IMR-90 (cell line): ENCODE data around the gene APP.

ENCODE experiments used
- MXI1 ChIP-seq: IDR thresholded peaks from 2 replicates; pipeline ENCODE4 v1.6.1; 2012; ENCODE audit warnings: low read depth, mild to moderate bottlenecking, low read length, moderate library complexity, borderline replicate concordance
- RAD21 ChIP-seq: IDR thresholded peaks from 2 replicates; pipeline ENCODE4 v1.6.1; 2012; ENCODE audit warnings: low read length, improper control_type of control experiment
- RCOR1 ChIP-seq: IDR thresholded peaks from 2 replicates; pipeline ENCODE4 v1.6.1; 2012; ENCODE audit warnings: mild to moderate bottlenecking, low read length, improper control_type of control experiment; ENCODE audit not compliant: insufficient replicate concordance
- TF ChIP-seq, protein P1 (sequence below): fragments of 150-350 bp; IDR thresholded peaks from 2 replicates; pipeline ENCODE4 v1.6.1; 2017; ENCODE audit warnings: mild to moderate bottlenecking, antibody characterized with exemption, low read length, low read depth
- TF ChIP-seq, protein P2 (sequence below): conservative IDR thresholded peaks from 2 replicates; pipeline ENCODE4 v1.5.1; 2012; ENCODE audit warnings: mild to moderate bottlenecking, low read depth, low read length, improper control_type of control experiment

DNA sequence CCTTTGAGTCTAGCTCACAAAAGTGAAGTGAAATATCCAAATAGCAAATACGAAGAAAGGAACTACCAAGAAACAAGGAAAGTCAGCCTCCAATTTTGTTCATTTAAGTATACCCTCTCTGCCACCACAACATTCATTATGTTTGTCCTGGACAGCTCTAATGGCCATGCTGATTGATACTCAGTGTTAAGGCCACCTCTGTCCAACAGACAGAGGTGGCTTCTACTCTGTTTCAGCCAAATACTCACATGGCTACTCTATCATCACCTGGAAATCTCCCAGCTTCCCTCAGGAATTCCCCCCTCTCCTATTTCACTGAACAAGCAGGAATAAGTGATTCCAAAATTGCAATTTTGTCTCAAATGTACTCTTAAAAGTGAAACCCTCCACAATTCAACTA, 10.7 kb downstream of the APP start:
- TF ChIP-seq RAD21 (no peak), RCOR1 (no peak), MXI1 (no peak)
- TF ChIP-seq, protein P1, sequence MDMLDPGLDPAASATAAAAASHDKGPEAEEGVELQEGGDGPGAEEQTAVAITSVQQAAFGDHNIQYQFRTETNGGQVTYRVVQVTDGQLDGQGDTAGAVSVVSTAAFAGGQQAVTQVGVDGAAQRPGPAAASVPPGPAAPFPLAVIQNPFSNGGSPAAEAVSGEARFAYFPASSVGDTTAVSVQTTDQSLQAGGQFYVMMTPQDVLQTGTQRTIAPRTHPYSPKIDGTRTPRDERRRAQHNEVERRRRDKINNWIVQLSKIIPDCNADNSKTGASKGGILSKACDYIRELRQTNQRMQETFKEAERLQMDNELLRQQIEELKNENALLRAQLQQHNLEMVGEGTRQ, result no peak
- TF ChIP-seq, protein P2, sequence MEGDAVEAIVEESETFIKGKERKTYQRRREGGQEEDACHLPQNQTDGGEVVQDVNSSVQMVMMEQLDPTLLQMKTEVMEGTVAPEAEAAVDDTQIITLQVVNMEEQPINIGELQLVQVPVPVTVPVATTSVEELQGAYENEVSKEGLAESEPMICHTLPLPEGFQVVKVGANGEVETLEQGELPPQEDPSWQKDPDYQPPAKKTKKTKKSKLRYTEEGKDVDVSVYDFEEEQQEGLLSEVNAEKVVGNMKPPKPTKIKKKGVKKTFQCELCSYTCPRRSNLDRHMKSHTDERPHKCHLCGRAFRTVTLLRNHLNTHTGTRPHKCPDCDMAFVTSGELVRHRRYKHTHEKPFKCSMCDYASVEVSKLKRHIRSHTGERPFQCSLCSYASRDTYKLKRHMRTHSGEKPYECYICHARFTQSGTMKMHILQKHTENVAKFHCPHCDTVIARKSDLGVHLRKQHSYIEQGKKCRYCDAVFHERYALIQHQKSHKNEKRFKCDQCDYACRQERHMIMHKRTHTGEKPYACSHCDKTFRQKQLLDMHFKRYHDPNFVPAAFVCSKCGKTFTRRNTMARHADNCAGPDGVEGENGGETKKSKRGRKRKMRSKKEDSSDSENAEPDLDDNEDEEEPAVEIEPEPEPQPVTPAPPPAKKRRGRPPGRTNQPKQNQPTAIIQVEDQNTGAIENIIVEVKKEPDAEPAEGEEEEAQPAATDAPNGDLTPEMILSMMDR, result no peak
